ENCODE data around the gene HMGXB3.

Gene HMGXB3

GRCh38 chr5:150052956-150053712 lies 52.6 kb downstream of the HMGXB3 start:
- no peak for DNase-seq

- DNase-seq, result no peak
These were observed 53.3 kb downstream of the HMGXB3 start for GRCh38 chr5:150053713-150054392.

- DNase-seq, result no peak
These were observed 54.0 kb downstream of the HMGXB3 start for GRCh38 chr5:150054569-150054968.

GRCh38 chr5:150055326-150056074 lies 55.0 kb downstream of the HMGXB3 start:
- DNase-seq, result no peak

- DNase-seq, result no peak
These were observed 55.5 kb downstream of the HMGXB3 start for GRCh38 chr5:150056075-150056443.

- no peak for DNase-seq
These were observed 56.5 kb downstream of the HMGXB3 start for GRCh38 chr5:150057052-150057451.

GRCh38 chr5:150057511-150057910 lies 57.0 kb downstream of the HMGXB3 start:
- DNase-seq, result no peak

- no peak for DNase-seq
These were observed 57.5 kb downstream of the HMGXB3 start for GRCh38 chr5:150057996-150058395.

GRCh38 chr5:150058480-150059126 lies 58.1 kb downstream of the HMGXB3 start:
- no peak for DNase-seq

- DNase-seq, result no peak
These were observed 59.1 kb downstream of the HMGXB3 start for GRCh38 chr5:150059623-150060022.

GRCh38 chr5:150060471-150060870 lies 59.9 kb downstream of the HMGXB3 start:
- DNase-seq, result no peak

- DNase-seq, result no peak
These were observed 61.0 kb downstream of the HMGXB3 start for GRCh38 chr5:150061538-150061995.

GRCh38 chr5:150062216-150062922 lies 61.8 kb downstream of the HMGXB3 start:
- DNase-seq, result no peak

GRCh38 chr5:150063638-150064037 lies 63.1 kb downstream of the HMGXB3 start:
- no peak for DNase-seq

GRCh38 chr5:150064681-150065220 lies 64.2 kb downstream of the HMGXB3 start:
- no peak for DNase-seq

- no peak for DNase-seq
These were observed 64.8 kb downstream of the HMGXB3 start for GRCh38 chr5:150065346-150065745.

GRCh38 chr5:150065886-150066285 lies 65.3 kb downstream of the HMGXB3 start:
- no peak for DNase-seq

- DNase-seq, result no peak
These were observed 65.9 kb downstream of the HMGXB3 start for GRCh38 chr5:150066436-150066835.

- DNase-seq, result no peak
These were observed 66.4 kb downstream of the HMGXB3 start for GRCh38 chr5:150066901-150067396.

- DNase-seq, result no peak
These were observed 66.9 kb downstream of the HMGXB3 start for GRCh38 chr5:150067405-150067960.

- no peak for DNase-seq
These were observed 67.5 kb downstream of the HMGXB3 start for GRCh38 chr5:150068071-150068470.

- DNase-seq, result no peak
These were observed 67.9 kb downstream of the HMGXB3 start for GRCh38 chr5:150068472-150068871.
